T47D (cell line): ENCODE data around the gene APOE.
"Not testable (repeated sequence)": the region's sequence is repeated elsewhere in the genome, so short reads cannot be mapped to it uniquely, and the experiment has no call there.

Experiments
- DNase-seq, 2 experiments: peaks; one replicate each; pipeline versions ENCODE4 v3.0.0 to v3.0.0-alpha.2; 2011 to 2012; ENCODE audit warnings: low read depth in 1 of 2, low spot score in 1 of 2
- JUND ChIP-seq: IDR thresholded peaks from 2 replicates; pipeline ENCODE4 v1.6.1; 2012; ENCODE audit warnings: low read depth
- in situ Hi-C: cut with HindIII; loops from 2 replicates; pipeline ENCODE4 v1.10.0; 2016; ENCODE audit warnings: low sequenced_read_pairs, low pct_unique_long_range_greater_than_20kb

Gene APOE

GRCh38 chr19:44904426-44904994 is 1.1 kb upstream of the APOE start:
- no peak for DNase-seq
- in situ Hi-C loops = no loop called here
- no peak for TF ChIP-seq JUND

DNA sequence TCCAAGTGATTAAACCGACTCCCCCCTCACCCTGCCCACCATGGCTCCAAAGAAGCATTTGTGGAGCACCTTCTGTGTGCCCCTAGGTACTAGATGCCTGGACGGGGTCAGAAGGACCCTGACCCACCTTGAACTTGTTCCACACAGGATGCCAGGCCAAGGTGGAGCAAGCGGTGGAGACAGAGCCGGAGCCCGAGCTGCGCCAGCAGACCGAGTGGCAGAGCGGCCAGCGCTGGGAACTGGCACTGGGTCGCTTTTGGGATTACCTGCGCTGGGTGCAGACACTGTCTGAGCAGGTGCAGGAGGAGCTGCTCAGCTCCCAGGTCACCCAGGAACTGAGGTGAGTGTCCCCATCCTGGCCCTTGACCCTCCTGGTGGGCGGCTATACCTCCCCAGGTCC is 2.0 kb downstream of the APOE start:
- in situ Hi-C loops = no loop called here
- no peak for DNase-seq
- no peak for TF ChIP-seq JUND

- in situ Hi-C loops = no loop called here
- no peak for TF ChIP-seq JUND
- DNase-seq = no peak
Measured at GRCh38 chr19:44908074-44908835, 2.7 kb downstream of the APOE start.

DNA sequence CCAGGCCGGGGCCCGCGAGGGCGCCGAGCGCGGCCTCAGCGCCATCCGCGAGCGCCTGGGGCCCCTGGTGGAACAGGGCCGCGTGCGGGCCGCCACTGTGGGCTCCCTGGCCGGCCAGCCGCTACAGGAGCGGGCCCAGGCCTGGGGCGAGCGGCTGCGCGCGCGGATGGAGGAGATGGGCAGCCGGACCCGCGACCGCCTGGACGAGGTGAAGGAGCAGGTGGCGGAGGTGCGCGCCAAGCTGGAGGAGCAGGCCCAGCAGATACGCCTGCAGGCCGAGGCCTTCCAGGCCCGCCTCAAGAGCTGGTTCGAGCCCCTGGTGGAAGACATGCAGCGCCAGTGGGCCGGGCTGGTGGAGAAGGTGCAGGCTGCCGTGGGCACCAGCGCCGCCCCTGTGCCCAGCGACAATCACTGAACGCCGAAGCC is 3.3 kb downstream of the APOE start:
- in situ Hi-C loops = no loop called here
- TF ChIP-seq JUND = no peak

GRCh38 chr19:44909775-44910174 is 4.2 kb downstream of the APOE start:
- in situ Hi-C loops = no loop called here
- no peak for TF ChIP-seq JUND
- no peak for DNase-seq

More for the DNA sequence above, 3.3 kb downstream of the APOE start:
- DNase-seq = no peak

DNA sequence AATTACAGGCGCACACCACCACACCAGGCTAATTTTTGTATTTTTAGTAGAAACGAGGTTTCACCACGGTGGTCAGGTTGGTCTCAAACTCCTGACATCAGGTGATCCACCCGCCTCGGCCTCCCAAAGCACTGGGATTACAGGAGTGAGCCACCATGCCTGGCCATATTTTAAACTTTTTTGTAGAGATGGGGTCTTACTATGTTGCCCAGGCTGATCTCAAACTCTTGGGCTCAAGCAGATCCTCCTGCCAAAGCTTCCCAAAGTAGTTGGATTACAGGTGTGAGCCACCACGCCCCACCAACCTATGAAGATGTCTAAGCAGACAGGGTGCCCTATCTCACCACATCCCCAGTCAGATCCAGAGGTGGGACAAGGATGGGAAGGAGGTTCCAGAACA is 6.3 kb downstream of the APOE start:
- DNase-seq, in situ Hi-C loops: not testable (repeated sequence)

DNA sequence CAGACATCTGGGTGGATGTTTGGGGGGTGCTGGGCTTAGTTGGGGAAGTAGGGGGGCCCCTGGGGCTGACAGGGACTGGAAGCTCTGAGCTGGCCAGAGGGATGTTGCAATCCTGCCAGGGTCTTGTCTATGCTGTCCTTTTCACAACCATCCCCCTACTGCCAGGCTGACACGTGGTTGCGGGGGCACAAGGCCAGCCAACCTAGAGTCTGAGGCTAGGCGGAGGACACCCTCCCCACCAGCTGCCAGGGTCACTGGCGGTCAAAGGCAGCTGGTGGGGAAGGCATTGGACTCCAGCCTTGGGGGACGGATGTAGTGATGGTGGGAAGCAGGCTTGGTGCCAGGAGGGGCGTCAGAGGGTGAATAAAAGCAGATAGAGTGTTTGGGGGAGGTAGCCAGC is 7.3 kb downstream of the APOE start:
- no peak for TF ChIP-seq JUND
- in situ Hi-C loops = no loop called here
- no peak for DNase-seq

- in situ Hi-C loops, DNase-seq: not testable (repeated sequence)
Measured at GRCh38 chr19:44913512-44914432, 8.2 kb downstream of the APOE start.

DNA sequence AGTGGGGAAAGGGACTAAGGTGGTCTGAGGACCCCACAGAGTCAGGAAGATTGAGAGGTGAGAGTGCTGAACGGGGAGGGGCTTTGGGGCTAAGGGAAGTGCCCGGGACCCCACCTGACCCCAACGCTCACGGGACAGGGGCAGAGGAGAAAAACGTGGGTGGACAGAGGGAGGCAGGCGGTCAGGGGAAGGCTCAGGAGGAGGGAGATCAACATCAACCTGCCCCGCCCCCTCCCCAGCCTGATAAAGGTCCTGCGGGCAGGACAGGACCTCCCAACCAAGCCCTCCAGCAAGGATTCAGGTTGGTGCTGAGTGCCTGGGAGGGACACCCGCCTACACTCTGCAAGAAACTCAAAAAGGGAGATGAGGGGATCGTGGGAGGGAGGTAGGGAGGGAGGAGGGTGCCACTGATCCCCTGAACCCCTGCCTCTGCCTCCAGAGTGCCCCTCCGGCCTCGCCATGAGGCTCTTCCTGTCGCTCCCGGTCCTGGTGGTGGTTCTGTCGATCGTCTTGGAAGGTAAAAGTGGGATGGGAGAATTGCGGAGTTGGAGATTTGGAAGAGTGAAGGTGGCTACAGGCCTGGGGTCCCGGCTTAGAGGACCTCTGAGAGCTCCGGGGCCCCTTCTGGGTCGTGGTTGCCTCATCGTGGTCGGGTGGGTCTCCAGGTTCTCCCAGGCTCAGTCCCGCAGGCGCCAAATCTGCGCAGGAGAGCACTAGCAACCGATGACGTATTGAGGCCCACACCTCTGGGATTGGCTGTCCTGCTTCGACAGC is 9.0 kb downstream of the APOE start, which contains the start of gene APOC1:
Gene APOC1, plus strand, starts transcription at position 176 of the 774 bp plus-strand sequence. Its CDS starts 284 bp downstream, at position 460.
- in situ Hi-C loops = not testable (repeated sequence)
- DNase-seq = peak; percentile 84

GRCh38 chr19:44924243-44924725 is 18.7 kb downstream of the APOE start:
- no peak for DNase-seq
- in situ Hi-C loops = no loop called here
- TF ChIP-seq JUND = no peak

DNA sequence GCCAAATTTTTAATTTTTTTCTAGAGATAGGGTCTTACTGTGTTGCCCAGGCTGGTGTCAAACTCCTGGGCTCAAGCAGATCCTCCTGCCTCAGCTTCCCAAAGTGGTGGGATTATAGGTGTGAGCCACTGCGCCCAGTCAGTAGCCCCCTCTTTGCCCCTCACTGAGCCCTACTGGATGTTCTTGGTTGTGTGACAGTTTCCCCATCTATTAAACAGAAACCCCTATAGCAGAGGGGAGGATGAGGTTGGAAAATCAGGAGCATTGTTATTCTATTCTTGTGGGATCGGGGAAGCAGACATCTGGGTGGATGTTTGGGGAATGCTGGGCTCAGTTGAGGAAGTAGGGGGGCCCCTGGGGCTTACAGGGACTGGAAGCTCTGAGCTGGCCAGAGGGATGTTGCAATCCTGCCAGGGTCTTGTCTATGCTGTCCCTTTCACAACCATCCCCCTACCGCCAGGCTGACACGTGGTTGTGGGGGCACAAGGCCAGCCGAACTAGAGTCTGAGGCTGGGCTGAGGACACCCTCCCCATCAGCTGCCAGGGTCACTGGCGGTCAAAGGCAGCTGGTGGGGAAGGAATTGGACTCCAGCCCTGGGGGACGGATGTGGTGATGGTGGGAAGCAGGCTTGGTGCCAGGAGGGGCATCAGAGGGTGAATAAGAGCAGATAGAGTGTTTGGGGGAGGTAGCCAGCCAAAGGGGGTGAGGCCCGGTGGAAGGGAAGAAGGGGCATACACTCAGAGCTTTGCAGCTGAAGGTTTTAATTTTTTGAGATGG is 19.7 kb downstream of the APOE start:
- no peak for DNase-seq
- in situ Hi-C loops = no loop called here
- TF ChIP-seq JUND = no peak

GRCh38 chr19:44926245-44927077 is 20.9 kb downstream of the APOE start:
- in situ Hi-C loops, DNase-seq: not testable (repeated sequence)
